GM15510 (cell line): ENCODE measurements around the gene LANCL3.

Experiments used
- POLR2A ChIP-seq: IDR thresholded peaks from 3 replicates; pipeline ENCODE4 v1.6.1; 2011; ENCODE audit warnings: borderline replicate concordance; ENCODE audit not compliant: insufficient read length; ENCODE audit errors: extremely low read depth

Gene LANCL3

DNA sequence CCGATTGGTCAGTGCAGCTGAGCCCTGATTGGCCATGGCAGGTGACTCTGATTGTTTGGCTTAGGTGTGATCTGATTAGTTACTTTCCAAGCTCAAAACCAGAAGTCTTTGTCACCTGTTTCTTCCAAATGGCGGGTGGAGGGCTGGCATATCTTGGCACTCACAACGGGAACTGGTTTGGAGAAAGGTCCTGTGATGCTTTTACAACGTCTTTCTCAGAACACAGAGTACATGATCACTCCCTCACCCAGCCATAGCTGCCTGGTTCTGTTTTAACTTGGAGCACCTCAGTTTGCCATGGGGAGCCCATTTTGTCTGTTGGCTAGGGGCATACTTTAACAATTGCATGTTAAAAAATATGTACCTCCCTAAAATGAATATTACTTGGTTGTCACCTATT lies 101.1 kb downstream of the LANCL3 start:
- TF ChIP-seq POLR2A, result no peak

DNA sequence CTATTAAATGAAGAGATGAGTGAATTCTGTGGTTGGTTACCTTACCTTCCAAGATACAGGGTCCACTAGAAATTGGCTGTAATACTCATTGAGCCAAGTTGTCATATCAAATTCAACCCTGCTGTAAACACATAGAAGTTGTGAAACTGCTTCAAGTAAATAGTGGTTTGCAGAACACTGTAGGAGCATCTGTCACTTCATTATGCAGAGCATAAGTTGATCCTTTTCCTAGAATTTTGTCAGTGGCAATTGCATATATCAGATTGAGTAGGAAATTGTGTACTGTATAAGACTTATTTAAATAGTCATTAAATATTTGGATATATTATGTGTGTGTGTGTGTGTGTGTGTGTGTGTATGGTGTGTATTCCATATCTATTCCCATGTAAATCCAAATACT lies 105.3 kb downstream of the LANCL3 start:
- no peak for TF ChIP-seq POLR2A

DNA sequence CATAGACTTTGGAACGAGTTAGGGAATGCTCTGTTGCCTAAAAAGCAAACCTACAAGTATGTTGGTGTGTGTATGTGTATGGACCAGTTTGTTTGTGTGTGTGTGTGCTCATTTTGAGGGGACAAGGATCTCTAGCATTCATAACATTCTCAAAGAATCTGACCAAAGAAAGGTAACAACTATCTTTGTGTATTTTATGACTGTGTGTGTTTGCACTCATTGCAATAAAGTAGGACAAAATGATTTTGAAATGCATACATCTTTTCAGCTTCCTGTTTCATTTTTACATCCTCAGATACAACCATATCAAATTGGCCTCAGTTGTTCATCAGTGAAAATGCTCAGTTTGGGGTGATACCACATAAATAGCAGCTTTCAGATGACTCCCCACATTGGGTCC lies 105.8 kb downstream of the LANCL3 start:
- TF ChIP-seq POLR2A, result no peak

DNA sequence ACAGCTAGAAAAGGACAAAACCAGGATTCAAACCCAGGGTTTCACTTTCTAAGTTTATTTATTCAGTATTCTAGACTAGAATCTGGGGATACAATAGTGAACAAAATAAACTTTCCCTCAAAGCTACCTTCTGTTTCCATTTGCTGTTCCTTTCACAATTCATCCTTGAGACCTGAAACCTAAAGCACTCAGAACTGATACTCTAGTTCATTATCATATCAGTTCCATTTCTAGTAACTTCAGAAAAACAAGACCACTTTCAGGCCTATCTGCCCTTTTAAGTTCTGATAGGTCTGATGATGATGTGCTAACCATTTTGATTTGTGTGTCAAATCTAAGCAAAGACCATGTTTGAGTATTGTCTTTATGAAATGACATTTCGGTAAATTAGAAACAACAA lies 106.3 kb downstream of the LANCL3 start:
- TF ChIP-seq POLR2A, result no peak

DNA sequence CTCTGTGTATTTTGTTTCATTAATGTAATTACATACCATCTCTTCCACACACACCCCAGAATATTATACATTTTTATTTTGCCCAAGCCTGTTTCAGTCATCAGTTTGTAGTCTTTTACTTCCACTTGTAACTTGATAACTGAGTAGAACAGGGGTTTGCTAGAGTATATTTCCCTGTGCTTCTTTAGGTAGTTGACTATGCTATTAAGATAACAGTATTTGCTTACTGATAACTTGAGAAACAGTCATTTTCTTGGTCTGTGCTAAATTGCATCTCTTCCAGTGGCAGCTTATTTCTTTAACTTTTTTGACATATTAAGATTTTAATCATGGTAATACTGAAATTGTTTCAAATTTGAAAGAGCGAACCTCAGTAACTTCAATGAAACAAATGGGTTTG lies 107.1 kb downstream of the LANCL3 start:
- no peak for TF ChIP-seq POLR2A

DNA sequence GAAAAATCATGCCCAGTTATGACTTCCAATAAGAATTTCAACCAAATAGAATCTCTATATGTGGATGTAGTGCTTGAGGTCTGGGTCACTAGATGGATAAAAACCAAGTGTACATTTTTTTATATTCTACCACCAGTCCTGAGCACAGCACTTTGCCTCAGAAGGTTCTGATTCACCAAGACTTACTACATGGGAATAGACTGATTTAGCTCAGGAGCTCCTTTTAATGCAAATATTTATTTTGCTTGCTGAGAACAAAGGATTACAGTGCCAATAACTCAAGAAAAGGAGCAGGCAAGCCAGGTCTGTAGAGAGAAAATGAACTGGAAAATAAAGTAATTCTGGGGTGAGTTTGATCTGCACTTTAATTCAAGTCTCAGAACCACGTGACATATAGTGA lies 107.8 kb downstream of the LANCL3 start:
- no peak for TF ChIP-seq POLR2A

DNA sequence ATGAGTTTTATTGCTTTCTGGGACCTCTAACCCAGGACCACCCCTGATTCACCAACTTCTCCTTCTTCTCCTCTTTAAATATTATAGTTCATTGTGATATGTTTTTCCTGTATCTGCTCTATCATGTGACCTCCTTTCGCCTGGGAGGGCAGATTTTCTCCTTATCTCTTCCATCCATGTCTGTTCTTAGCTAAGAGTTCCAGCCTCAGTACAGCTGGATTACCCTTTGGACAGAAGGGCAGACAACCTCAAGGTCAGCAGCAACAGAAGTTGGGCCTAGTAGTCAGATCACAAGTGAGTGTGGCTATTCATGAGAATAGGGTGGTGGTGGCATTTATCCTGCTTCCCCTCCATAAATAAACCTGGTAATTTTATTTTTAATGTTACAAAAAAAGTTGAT lies 108.4 kb downstream of the LANCL3 start:
- TF ChIP-seq POLR2A, result no peak

DNA sequence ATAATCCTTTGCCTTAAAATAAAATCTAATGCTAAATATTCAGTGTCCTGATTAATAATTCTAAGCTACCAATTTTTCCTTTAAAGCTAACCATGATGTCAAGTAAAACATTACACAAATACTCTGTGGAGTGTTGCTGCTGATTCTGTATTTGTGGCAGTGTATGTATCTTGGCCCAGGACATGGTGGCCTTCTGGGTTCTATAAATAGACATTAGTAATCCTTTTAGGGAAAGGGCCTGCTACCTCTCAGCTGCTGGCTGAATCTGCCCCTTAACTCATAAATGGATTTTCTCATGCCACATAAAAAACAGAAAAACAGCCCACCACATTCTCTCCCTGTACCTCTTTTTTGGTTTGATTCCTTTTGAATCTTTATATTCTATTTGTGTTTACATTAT lies 113.0 kb downstream of the LANCL3 start:
- no peak for TF ChIP-seq POLR2A

DNA sequence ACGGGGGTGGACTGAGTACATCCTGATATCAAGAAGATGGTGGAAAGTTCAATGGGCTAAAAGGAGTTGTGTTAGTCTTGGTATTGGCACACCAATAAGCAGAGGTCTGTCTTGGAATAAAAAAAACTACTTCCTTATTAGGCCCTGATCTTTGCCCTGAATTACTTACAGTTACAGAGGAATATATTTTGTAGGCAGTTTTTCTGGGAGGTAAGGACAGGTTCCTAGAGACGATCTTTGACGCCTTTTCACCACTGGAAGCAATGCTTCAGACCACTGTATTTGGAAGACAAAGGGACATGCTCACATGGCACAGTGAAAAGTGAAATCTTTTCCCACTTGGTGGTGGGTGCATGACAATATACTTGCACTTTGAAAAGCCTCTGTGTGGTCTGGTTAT lies 113.5 kb downstream of the LANCL3 start:
- TF ChIP-seq POLR2A, result no peak

DNA sequence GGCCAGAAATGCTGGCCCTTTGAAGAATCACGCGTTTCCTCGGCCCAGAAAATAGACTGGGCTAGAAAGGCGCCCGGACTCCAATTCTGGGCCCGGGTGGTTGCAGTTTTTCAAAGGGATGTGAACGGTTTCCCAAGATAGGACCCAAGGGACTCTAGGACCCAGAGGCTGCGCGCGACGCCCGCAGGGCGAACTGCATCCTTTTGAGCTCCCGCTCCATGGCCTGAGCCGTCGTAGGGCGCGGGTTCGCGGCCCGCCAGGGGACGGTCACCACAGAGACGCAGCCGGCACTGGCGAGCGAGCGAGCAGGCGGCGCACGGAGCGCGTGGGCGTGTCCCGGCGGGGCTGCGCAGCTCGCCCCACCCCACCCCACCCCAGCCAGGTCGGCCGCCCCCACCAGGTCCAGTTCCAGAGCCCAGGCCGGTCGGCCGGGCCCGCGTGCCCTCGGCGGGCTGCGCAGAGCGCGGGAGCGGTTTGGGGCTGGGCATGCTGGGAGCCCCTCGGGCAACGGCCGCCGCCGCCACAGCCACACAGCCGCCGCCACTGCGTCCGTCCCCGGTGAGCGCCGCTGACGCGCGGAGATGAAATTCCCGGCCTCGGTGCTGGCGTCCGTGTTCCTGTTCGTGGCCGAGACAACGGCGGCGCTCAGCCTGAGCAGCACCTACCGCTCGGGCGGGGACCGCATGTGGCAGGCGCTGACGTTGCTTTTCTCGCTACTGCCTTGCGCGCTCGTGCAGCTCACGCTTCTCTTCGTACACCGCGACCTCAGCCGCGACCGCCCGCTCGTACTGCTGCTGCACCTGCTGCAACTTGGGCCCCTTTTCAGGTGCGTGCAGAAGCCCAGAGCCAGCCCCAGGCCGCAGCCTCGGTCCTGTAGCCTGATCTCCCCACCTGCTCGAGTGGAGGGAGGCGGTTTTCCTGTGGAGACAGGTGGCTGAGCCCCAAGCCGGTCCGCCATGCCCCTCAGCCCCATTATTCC lies 114.2 kb downstream of the LANCL3 start, which contains the start of gene XK:
Gene XK (plus strand): TSS at position 411 of the 979 bp plus-strand sequence. CDS start 171 bp downstream, at position 582.
- TF ChIP-seq POLR2A, result no peak

DNA sequence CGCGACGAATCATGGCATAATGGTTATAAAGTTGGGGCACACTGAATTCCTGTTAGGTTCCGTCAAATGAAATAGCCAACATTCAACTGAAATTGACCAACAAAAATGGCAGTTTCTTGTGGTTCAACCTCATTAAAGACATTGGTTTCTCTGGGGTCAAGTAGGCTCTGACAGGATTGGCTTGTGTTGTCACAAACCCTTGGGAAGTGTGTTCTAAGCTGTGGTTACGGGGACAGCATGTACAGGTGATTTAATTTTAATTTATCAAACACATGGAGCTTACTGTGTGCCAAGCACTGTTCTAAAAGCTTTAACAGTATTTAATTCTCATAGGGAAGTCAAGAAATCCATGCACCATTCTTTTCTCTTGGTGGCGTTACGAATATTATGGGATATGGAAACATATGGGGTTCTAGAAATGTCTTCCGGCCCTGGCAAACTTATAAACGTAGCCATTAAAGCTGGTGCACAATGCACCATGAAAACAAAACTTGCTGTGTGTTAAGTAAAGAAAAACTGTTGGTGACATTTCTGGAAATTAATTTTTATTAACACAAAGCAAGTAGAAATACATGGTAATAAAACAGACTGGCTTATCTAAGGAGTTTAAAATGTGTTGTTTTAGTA lies 115.0 kb downstream of the LANCL3 start:
- TF ChIP-seq POLR2A, result no peak

DNA sequence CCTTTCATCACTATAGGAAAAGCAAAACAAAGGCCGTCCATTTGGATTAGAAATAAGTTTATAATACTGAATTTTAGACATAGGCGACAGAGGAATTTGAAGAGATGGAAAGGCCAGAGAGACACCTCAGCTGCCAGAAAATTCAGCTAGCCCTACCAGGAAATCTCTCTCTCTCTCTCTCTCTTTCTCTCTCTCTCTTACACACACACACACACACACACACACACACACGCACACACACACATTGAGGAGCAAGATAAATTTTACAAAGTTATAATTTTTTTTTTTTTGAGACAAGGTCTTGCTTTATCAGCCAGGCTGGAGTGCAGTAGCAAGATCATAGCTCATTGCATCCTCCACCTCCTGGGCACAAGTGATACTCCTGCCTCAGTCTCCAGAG lies 115.5 kb downstream of the LANCL3 start:
- no peak for TF ChIP-seq POLR2A

DNA sequence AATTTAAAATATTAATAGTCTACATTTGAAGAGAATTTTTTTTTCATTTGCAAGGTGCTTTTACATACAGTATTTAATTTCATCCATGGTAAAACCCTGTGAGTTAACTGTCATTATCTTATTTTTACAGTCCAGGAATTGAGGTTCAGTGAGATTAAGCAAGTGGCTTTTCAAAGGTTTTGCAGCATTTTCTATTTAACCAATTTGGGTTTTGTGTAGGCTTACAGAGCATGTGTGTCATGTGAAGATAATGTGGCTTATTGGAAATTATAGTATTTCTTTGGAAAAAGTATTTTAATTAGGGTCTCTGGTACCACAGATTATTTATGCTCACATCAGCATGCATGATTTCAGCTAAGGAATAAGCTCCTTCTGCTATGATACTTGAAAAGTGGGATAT lies 118.7 kb downstream of the LANCL3 start:
- TF ChIP-seq POLR2A, result no peak

DNA sequence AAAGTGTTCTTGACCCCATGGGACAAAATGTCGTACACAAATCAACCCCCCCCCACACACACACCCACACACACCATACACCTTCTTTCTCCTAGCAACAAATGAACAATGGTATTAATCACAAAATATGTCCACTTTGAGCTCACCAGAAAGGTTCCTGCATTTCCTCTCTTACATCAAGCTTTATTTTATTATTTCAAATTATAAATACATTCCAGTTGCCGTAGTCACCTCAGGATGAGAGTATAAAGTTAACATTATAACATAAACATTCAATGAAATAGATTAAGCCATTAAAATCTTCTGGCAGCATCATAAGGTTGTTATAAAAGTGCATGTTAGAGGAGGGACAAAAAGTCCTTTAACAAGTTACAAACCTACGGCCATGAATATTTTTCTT lies 121.5 kb downstream of the LANCL3 start:
- no peak for TF ChIP-seq POLR2A

DNA sequence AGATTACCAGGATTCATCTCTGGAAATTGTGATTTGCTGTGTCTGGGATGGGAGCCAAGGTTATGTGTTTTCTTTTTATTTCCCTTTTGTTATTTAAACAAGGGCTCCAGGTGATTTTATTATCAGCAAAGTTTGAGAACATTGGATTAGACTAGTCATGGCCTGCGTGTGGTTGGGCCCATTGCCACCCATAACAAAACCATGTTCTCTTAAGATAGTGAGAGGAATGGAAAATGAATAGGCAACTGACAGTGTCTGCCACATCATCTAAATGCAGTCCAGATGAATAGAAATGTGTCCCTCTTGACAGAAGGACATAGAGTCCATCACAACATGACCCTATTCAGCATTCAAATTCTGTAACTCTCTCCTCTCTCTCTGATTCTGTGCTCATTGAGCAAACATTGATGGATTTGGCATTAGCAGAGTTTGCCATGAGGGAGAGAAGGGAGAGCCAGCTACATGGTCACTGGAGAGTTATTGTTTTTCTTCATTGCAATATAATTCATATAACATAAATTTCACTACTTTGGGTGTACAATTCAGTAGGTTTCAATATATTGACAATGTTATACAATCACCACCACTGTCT lies 125.8 kb downstream of the LANCL3 start:
- no peak for TF ChIP-seq POLR2A
